Chondrocyte (in vitro differentiated cells): ENCODE data around the gene EHMT1. TPM values are rescaled to one million over a fixed set of nuclear protein-coding genes. Genes with fewer than 3 reads are reported as not detected.
A peak's percentile ranks its signal among the peaks of the same experiment; 100 is the strongest.

ENCODE experiments used
- DNase-seq: peaks from one replicate; pipeline ENCODE4 v3.0.0; 2021; ENCODE audit warnings: mixed read lengths, low spot score
- H3K27ac Mint-ChIP-seq: one replicate; pipeline ENCODE4 v1.8.0; 2021; ENCODE audit warnings: mild to moderate bottlenecking, moderate library complexity, mixed read lengths; ENCODE audit not compliant: unreplicated experiment
- H3K27me3 Mint-ChIP-seq: 2 replicates; pipeline ENCODE4 v1.8.0; 2021; ENCODE audit warnings: low read depth, mixed read lengths
- H3K36me3 Mint-ChIP-seq: 2 replicates; pipeline ENCODE4 v1.8.0; 2021; ENCODE audit warnings: low read depth, mixed read lengths
- H3K4me1 Mint-ChIP-seq: 2 replicates; pipeline ENCODE4 v1.8.0; 2021; ENCODE audit warnings: low read depth, mild to moderate bottlenecking, mixed read lengths
- H3K4me3 Mint-ChIP-seq: one replicate; pipeline ENCODE4 v1.8.0; 2021; ENCODE audit warnings: mild to moderate bottlenecking, moderate library complexity, mixed read lengths; ENCODE audit not compliant: unreplicated experiment
- H3K9me3 Mint-ChIP-seq: 2 replicates; pipeline ENCODE4 v1.8.0; 2021; ENCODE audit warnings: low read depth, mixed read lengths
- total RNA-seq: library from RNA; stranded (reverse); gene quantifications from 3 replicates; pipeline ENCODE4 v1.2.1, GENCODE V29; 2021
- TF ChIP-seq, protein P1 (sequence below): fragments of 200-600 bp; sonication (generic); IDR thresholded peaks from 2 replicates; pipeline ENCODE4 v1.5.0; 2021; ENCODE audit warnings: antibody characterized with exemption, mild to moderate bottlenecking, moderate library complexity

Gene EHMT1
- total RNA-seq, 1 donor from 2014 or later = 61.0 TPM

DNA sequence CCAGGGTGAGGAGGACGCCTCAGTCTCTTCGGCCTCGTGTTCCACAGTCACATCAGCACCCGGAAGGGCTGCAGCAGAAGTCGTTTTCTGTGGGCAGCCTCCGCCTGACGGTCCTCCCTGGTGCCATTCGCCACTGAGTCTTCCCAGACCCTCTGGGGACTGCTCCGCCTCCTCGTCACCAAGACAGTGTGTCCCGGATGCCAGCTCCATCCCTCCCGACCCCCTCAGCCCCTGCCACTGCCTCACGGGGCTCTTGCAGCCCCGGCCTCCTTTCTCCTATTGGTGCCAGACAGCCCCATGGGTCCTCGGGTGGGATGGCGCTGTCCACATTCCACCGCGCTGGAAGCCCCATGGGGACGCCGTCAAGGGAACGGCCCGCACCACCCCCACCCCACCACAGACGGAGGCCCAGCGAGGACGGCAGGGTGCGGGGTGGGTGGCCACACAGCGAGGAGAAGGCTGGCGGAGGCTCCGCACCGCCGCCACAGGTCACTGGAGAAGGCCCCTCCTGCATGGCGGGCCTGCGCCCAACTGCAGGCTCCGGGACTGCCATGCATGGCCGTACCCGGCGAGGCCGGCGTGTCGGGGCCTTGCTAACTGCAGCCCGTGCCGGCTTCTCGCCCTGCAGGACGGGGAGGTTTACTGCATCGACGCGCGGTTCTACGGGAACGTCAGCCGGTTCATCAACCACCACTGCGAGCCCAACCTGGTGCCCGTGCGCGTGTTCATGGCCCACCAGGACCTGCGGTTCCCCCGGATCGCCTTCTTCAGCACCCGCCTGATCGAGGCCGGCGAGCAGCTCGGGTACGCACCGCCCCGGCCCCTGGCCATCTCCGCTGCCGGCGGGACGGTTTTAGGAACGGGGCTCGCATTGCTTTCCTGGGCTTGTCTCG is 215.2 kb downstream of the EHMT1 start:
- peaks cover 12% of the 10 kb centered on the region for H3K36me3 Mint-ChIP-seq
- H3K27ac Mint-ChIP-seq = no peak overlapping the region
- no peak overlapping the region for H3K4me3 Mint-ChIP-seq
- H3K4me1 Mint-ChIP-seq = no peaks in the 10 kb centered on the region
- no peaks in the 10 kb centered on the region for H3K27me3 Mint-ChIP-seq
- DNase-seq = peak; percentile 93
- H3K9me3 Mint-ChIP-seq = no peaks in the 10 kb centered on the region
- TF ChIP-seq, protein P1, sequence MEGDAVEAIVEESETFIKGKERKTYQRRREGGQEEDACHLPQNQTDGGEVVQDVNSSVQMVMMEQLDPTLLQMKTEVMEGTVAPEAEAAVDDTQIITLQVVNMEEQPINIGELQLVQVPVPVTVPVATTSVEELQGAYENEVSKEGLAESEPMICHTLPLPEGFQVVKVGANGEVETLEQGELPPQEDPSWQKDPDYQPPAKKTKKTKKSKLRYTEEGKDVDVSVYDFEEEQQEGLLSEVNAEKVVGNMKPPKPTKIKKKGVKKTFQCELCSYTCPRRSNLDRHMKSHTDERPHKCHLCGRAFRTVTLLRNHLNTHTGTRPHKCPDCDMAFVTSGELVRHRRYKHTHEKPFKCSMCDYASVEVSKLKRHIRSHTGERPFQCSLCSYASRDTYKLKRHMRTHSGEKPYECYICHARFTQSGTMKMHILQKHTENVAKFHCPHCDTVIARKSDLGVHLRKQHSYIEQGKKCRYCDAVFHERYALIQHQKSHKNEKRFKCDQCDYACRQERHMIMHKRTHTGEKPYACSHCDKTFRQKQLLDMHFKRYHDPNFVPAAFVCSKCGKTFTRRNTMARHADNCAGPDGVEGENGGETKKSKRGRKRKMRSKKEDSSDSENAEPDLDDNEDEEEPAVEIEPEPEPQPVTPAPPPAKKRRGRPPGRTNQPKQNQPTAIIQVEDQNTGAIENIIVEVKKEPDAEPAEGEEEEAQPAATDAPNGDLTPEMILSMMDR = no peak

DNA sequence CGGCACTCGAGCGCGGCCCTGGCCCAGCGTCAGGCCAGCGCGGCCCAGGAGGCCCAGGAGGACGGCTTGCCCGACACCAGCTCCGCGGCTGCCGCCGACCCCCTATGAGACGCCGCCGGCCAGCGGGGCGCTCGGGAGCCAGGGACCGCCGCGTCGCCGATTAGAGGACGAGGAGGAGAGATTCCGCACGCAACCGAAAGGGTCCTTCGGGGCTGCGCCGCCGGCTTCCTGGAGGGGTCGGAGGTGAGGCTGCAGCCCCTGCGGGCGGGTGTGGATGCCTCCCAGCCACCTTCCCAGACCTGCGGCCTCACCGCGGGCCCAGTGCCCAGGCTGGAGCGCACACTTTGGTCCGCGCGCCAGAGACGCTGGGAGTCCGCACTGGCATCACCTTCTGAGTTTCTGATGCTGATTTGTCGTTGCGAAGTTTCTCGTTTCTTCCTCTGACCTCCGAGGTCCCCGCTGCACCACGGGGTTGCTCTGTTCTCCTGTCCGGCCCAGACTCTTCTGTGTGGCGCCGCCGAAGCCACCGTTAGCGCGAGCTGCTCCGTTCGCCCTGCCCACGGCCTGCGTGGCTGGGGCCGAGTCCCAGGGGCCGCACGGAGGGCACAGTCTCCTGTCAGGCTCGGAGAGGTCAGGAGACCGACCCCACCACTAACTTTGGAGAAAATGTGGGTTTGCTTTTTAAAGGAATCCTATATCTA is 216.2 kb downstream of the EHMT1 start:
- Mint-ChIP-seq H3K9me3 (peaks cover 5% of the 10 kb centered on the region), H3K27me3 (no peaks in the 10 kb centered on the region), H3K36me3 (peaks cover 16% of the 10 kb centered on the region), H3K27ac (no peak overlapping the region), H3K4me3 (no peak overlapping the region), H3K4me1 (no peaks in the 10 kb centered on the region)
- DNase-seq = peak; percentile 87
- TF ChIP-seq, protein P1 = no peak

DNA sequence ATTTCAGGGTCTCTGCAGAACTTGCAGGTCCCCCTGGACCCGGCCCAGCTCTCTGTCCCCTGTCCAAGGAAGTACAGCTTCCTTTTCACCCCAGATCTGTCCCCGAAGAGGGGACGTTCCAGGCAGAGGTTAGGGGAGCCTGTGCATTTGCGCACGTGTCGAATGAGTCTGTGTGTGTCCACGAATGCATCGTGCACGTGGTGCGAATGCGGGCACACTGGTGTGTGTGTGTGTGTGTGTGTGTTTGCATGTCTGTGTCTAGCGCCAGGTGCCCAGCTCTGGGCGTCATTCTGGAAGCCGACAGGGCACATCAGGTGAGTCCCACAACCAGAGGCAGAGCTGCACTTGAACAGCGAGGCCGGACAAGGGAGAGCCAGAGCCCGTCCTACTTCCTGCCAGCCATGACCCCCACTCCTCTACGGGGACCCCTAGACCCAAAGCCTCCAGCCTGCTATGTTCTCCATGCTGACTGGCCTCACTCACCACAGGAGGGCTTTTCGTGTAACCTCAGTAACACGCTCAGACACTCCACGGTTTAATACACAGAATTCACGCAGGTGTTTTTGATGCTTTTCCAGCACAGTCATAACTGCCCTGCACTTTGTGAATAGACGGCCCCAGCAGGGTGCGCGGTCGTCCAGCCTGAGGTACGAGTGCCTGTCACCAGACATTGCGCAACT is 217.5 kb downstream of the EHMT1 start:
- peak; percentile 84 for DNase-seq
- no peak overlapping the region for H3K27ac Mint-ChIP-seq
- H3K4me1 Mint-ChIP-seq = no peaks in the 10 kb centered on the region
- H3K4me3 Mint-ChIP-seq = no peak overlapping the region
- TF ChIP-seq, protein P1 = no peak
- H3K9me3 Mint-ChIP-seq = peaks cover 5% of the 10 kb centered on the region
- H3K27me3 Mint-ChIP-seq = no peaks in the 10 kb centered on the region
- peaks cover 16% of the 10 kb centered on the region for H3K36me3 Mint-ChIP-seq

DNA sequence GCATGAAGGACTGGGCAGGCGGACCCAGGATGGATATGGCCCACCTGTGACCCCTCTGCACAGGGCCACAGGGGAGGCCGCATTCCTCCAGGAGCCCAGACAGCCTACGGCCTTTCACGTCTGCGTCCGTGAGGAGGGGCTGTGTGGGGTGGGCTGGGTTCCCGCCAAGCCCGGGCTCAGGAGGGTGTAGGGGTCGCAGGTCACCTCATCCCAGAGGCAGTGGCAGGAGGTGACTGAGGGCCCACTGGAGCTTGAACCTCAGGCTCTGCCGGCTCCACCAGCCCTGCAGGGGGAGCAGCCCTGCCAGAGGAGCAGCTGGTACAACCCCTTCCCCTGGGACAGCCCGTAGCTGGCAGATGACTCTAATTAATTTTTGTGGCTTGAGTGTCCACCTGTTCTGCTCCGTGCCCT is 218.0 kb downstream of the EHMT1 start:
- H3K4me3 Mint-ChIP-seq = no peak overlapping the region
- peak; percentile 77 for DNase-seq
- TF ChIP-seq, protein P1 = no peak
- no peaks in the 10 kb centered on the region for H3K4me1 Mint-ChIP-seq
- H3K9me3 Mint-ChIP-seq = peaks cover 5% of the 10 kb centered on the region
- no peak overlapping the region for H3K27ac Mint-ChIP-seq
- H3K36me3 Mint-ChIP-seq = peaks cover 16% of the 10 kb centered on the region
- H3K27me3 Mint-ChIP-seq = no peaks in the 10 kb centered on the region
